AG04450 (cell line): ENCODE results near the gene CPN2. TPM values are rescaled to one million over a fixed set of nuclear protein-coding genes. Genes with fewer than 3 reads are reported as not detected.

Experiments
- CTCF ChIA-PET: fragments of 300-600, 350-600 bp; formaldehyde crosslinking; extraction: SDS; loops from one replicate; lab custom pipeline; 2022; ENCODE audit warnings: antibody characterized with exemption, inconsistent platforms; lab: Charles Lee
- POLR2A ChIA-PET: fragments of 350-600 bp; formaldehyde crosslinking; extraction: SDS; loops from one replicate; lab custom pipeline; 2021; ENCODE audit warnings: antibody characterized with exemption, inconsistent platforms; lab: Yijun Ruan, JAX
- DNase-seq: peaks from one replicate; pipeline ENCODE4 v3.0.0-alpha.2; 2011; ENCODE audit warnings: low read depth, low spot score
- H3K27ac ChIP-seq: one replicate; pipeline ENCODE4 v1.5.1; 2012; ENCODE audit warnings: low read depth, low read length, control low read depth
- H3K27me3 ChIP-seq: one replicate; pipeline ENCODE4 v1.6.0; 2012; ENCODE audit warnings: low read length; ENCODE audit not compliant: control insufficient read depth, insufficient read depth
- H3K4me3 ChIP-seq: 2 replicates; pipeline ENCODE4 v1.5.1; 2011; ENCODE audit warnings: mild to moderate bottlenecking, low read depth, low read length, control low read depth
- H3K9me3 ChIP-seq: 2 replicates; pipeline ENCODE4 v1.5.1; 2012; ENCODE audit warnings: low read length; ENCODE audit not compliant: control insufficient read depth, insufficient read depth
- polyA plus RNA-seq: library from polyadenylated mRNA; depleted of rRNA; stranded (reverse); fragments of >200 nt; gene quantifications from 2 replicates; pipeline ENCODE4 v1.2.3, GENCODE V29; 2011
- TF ChIP-seq, protein P1 (sequence below): IDR thresholded peaks from 2 replicates; pipeline ENCODE4 v1.5.1; 2011; ENCODE audit warnings: low read depth, low read length, control low read depth, inconsistent platforms

CPN2 gene
- polyA plus RNA-seq, 1 experiment = not detected

GRCh38 chr3:194346621-194347020 lies 4.5 kb downstream of the CPN2 start:
- ChIA-PET POLR2A (interaction anchor here (0.6 kb wide), 1 partner anchor 211 kb away, joined by 6 read pairs; the partner anchor contains the start of gene HES1), CTCF (interaction anchor here (1.5 to 6.1 kb wide), 4 partner anchors 12 to 566 kb away, joined by 5 to 151 read pairs (median 48); no protein-coding TSS in a partner anchor)
- Histone ChIP-seq H3K9me3 (no peaks in the 10 kb centered on the region; the same call in 1 of the 2 replicates), H3K27me3 (no peaks in the 10 kb centered on the region), H3K27ac (no peak overlapping the region), H3K4me3 (no peak overlapping the region)
- DNase-seq = no peak
- TF ChIP-seq, protein P1, sequence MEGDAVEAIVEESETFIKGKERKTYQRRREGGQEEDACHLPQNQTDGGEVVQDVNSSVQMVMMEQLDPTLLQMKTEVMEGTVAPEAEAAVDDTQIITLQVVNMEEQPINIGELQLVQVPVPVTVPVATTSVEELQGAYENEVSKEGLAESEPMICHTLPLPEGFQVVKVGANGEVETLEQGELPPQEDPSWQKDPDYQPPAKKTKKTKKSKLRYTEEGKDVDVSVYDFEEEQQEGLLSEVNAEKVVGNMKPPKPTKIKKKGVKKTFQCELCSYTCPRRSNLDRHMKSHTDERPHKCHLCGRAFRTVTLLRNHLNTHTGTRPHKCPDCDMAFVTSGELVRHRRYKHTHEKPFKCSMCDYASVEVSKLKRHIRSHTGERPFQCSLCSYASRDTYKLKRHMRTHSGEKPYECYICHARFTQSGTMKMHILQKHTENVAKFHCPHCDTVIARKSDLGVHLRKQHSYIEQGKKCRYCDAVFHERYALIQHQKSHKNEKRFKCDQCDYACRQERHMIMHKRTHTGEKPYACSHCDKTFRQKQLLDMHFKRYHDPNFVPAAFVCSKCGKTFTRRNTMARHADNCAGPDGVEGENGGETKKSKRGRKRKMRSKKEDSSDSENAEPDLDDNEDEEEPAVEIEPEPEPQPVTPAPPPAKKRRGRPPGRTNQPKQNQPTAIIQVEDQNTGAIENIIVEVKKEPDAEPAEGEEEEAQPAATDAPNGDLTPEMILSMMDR = no peak

GRCh38 chr3:194346035-194346434 lies 5.1 kb downstream of the CPN2 start:
- ChIA-PET CTCF (interaction anchor here (0.8 to 6.1 kb wide), 7 partner anchors 11 to 565 kb away, joined by 3 to 151 read pairs (median 40); partner anchors contain the start of gene GP5), POLR2A (interaction anchor here (0.5 to 0.6 kb wide), 2 partner anchors 71 to 210 kb away, joined by 5 to 6 read pairs; partner anchors contain the start of gene HES1)
- no peaks in the 10 kb centered on the region for H3K27me3 ChIP-seq
- H3K4me3 ChIP-seq = no peak overlapping the region
- TF ChIP-seq, protein P1 = no peak
- H3K27ac ChIP-seq = no peak overlapping the region
- no peaks in the 10 kb centered on the region; the same call in 1 of the 2 replicates for H3K9me3 ChIP-seq
- DNase-seq = no peak

- no peaks in the 10 kb centered on the region; the same call in 1 of the 2 replicates for H3K9me3 ChIP-seq
- CTCF ChIA-PET = interaction anchor here (0.6 to 6.1 kb wide), 61 partner anchors 9 to 678 kb away, joined by 3 to 151 read pairs (median 4); partner anchors contain the start of genes GP5, LRRC15 and LSG1
- H3K27me3 ChIP-seq = no peaks in the 10 kb centered on the region
- POLR2A ChIA-PET = no interaction called here
- no peak overlapping the region for H3K4me3 ChIP-seq
- TF ChIP-seq, protein P1 = peak; percentile 98
- no peak overlapping the region for H3K27ac ChIP-seq
- DNase-seq = no peak
These were observed 7.1 kb downstream of the CPN2 start for GRCh38 chr3:194344012-194344411.

DNA sequence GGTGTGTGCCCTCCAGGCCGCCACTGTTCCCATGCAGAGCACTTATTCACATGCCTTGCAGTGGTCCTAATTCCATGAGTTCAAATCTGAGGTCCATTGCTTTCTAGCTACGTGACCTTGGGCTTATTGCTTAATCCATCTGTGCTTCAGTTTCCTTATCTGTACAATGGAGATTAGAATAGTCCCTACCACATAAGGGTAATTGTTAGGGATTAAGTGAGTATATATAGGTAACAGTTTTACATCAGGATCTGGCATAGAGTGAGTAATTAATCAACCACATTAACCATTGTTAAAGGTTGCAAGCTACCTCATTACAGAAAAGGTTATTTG lies 7.6 kb downstream of the CPN2 start:
- no peak for DNase-seq
- Histone ChIP-seq H3K4me3 (no peak overlapping the region), H3K27ac (no peak overlapping the region), H3K27me3 (no peaks in the 10 kb centered on the region), H3K9me3 (no peaks in the 10 kb centered on the region; the same call in 1 of the 2 replicates)
- ChIA-PET POLR2A (no interaction called here), CTCF (interaction anchor here (0.6 to 6.1 kb wide), 61 partner anchors 9 to 678 kb away, joined by 3 to 151 read pairs (median 4); partner anchors contain the start of genes GP5, LRRC15 and LSG1)
- TF ChIP-seq, protein P1 = no peak

DNA sequence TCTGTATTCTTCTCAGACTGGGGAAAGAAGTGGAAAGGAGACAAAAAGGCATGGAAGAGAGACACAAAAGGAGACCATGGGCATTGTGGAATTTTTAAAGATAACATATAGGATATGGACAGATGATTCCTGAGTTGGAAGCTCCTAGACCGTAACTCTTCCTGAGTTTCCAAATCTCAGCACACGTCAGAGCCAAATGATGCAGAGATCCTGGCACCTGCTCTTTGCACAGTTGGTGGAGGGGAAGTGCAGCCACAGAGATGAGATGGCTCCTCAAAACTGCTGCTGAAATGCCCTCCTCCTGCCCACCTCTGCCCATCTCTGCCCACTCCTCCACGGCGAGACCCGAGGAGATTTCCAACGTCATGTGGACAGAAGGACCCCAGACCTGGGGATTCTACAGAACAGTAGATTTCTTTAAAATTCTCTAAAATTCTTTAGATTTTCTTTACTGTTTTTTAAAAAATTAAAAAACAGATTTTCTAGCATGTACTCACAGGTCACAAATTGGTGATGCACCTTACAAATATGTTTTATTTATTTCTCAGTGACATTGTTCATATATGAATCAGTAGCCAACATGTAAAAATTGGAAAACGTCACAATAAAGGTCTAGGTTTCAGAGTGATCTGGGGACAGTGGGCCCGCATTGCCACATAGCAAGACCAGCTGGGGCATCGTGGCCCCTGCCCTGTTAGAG lies 8.1 kb downstream of the CPN2 start:
- Histone ChIP-seq H3K27me3 (no peaks in the 10 kb centered on the region), H3K27ac (no peak overlapping the region), H3K4me3 (no peak overlapping the region), H3K9me3 (no peaks in the 10 kb centered on the region; the same call in 1 of the 2 replicates)
- POLR2A ChIA-PET = no interaction called here
- CTCF ChIA-PET = interaction anchor here (0.6 to 6.1 kb wide), 60 partner anchors 7 to 677 kb away, joined by 3 to 151 read pairs (median 4); partner anchors contain the start of genes GP5, LRRC15 and LSG1
- TF ChIP-seq, protein P1 = no peak
- DNase-seq = no peak
